Stimulated activated naive CD8-positive, alpha-beta T cell treated with anti-CD3 and anti-CD28 coated beads, Interleukin-15, Interleukin-2, amounts not matched to agents 100 ng/mL and 50 ng/mL, for 24 hours (primary cell): Measurements from ENCODE around the gene ASIC3.

Source experiments
- H3K27ac Mint-ChIP-seq: one replicate; pipeline ENCODE4 v1.8.0; 2021; ENCODE audit warnings: mild to moderate bottlenecking, mixed read lengths
- H3K27me3 Mint-ChIP-seq: one replicate; pipeline ENCODE4 v1.8.0; 2021; ENCODE audit warnings: mixed read lengths
- H3K36me3 Mint-ChIP-seq: one replicate; pipeline ENCODE4 v1.8.0; 2021; ENCODE audit warnings: low read depth, mixed read lengths
- H3K4me1 Mint-ChIP-seq: one replicate; pipeline ENCODE4 v1.8.0; 2021; ENCODE audit warnings: low read depth, mixed read lengths
- H3K4me3 Mint-ChIP-seq: one replicate; pipeline ENCODE4 v1.8.0; 2021; ENCODE audit warnings: mild to moderate bottlenecking, mixed read lengths
- H3K9me3 Mint-ChIP-seq: one replicate; pipeline ENCODE4 v1.8.0; 2021; ENCODE audit warnings: mixed read lengths

The ASIC3 gene

DNA sequence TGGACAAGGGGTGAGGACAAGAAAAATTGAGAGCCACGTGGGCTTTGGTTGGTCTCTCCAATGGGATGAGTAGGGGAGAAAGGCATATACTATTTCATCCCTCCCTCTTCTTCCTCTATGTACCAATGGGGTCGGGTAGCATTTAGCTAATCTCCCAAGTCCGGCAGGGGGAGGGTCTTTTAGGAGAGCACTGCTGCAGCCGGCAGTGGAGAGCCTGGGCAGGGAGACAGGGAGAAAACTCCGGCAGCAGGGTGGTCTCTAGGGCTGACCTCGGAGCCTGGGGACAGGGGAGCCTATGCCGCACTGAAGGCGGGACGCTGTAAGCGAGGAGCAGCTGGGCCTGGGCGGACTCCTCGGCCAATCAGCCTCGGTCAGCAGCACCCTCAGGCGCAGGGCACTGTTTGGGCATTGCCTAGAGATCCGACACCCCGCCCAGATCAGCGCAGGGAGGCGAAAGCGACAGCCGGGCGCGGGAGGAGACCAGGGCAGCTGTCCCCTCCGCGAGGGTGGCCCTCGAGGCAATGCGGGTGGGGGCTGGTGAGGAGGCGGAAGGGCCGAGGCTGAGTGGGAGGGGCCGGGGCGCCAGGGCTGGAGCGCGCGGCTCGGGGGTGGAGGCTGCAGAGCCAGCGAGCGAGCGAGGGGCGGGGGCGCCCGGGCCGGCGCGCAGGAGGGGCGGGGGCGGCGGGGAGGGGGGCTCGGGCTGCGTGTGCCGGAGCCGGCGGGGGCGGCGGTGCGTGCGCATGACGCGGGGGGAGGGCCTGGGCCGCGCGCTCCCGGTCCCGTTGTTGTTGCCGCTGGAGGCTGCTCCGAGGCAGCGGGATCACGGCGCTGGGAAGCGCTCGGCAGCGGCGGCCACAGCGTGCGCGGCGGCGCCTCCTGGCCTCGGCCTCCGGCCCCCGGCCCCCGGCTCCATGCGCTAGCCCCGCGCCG, 37.6 kb downstream of the ASIC3 start, which contains the start of gene AGAP3:
Gene AGAP3 (plus strand): TSS at position 785 of the 930 bp plus-strand sequence. CDS start 267 bp downstream, outside the sequence.
- H3K4me1 Mint-ChIP-seq = peaks cover 49% of the 10 kb centered on the region

DNA sequence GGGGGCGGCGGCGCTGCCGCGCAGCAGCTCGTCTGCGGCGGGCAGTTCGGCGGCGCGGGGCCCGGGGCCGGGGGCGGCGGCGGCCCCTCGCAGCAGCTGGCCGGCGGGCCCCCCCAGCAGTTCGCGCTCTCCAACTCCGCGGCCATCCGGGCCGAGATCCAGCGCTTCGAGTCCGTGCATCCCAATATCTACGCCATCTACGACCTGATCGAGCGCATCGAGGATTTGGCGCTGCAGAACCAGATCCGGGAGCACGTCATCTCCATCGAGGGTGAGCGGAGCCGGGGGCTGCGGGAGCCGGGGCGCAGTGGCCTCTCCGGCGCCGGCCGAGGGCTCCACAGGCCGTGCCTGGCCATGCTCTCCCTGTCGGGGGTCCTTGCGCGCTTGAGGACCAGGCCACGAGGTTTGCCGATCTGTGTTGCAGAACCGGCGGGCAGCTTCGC, 38.5 kb downstream of the ASIC3 start:
- Mint-ChIP-seq H3K9me3 (no peaks in the 10 kb centered on the region), H3K4me1 (peaks cover 45% of the 10 kb centered on the region), H3K36me3 (peaks cover 7% of the 10 kb centered on the region), H3K4me3 (peak overlapping the region; percentile 87), H3K27ac (peak overlapping the region; percentile 65), H3K27me3 (peaks cover 16% of the 10 kb centered on the region)

More for the DNA sequence above, 37.6 kb downstream of the ASIC3 start, which contains the start of gene AGAP3:
- H3K27me3 Mint-ChIP-seq = peaks cover 16% of the 10 kb centered on the region
- H3K9me3 Mint-ChIP-seq = no peaks in the 10 kb centered on the region
- peaks cover 7% of the 10 kb centered on the region for H3K36me3 Mint-ChIP-seq
- H3K4me3 Mint-ChIP-seq = peak within 1 kb of the TSS; percentile 87
- peak within 1 kb of the TSS; percentile 65 for H3K27ac Mint-ChIP-seq

DNA sequence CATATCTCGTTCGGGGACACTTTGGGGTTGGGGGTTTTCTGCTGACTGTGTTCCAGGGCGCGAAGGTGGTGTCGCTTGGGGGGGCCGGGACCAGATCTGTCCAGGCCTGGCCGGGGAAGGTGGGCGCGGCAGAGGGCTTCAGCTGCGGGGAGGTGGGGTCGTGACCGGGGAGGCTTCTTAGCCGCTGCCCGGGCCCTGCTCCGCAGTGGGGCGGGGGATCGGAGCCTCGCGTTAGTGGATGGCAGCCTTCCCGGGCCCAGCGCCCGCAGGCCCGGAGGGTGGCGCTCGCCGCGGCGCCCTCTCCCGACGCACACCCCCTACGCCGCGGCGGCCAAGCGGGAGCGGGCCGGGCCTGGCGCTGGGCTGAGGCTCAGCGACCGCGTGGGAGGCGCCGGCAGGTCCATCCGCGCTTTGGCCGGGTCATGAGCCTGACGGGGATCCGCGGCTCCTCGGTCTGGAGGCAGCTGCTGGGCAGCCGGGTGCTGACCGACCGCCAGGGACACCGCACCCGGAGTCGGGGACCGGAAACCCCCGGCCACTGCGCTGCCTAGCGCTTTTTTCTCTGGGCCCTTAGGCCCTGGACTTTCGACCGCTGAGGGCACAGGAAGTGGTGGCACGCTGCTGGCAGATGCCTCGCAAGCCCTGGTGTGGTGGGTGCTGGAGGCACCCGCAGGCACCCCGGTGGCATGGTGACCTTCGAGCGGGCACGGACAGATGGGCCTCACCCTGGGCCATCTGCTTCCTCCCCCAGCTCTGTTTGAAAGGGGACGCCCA, 39.1 kb downstream of the ASIC3 start:
- Mint-ChIP-seq H3K36me3 (peaks cover 7% of the 10 kb centered on the region), H3K27ac (peak overlapping the region; percentile 65), H3K9me3 (no peaks in the 10 kb centered on the region), H3K27me3 (peaks cover 16% of the 10 kb centered on the region), H3K4me1 (peaks cover 41% of the 10 kb centered on the region), H3K4me3 (peak overlapping the region; percentile 87)

DNA sequence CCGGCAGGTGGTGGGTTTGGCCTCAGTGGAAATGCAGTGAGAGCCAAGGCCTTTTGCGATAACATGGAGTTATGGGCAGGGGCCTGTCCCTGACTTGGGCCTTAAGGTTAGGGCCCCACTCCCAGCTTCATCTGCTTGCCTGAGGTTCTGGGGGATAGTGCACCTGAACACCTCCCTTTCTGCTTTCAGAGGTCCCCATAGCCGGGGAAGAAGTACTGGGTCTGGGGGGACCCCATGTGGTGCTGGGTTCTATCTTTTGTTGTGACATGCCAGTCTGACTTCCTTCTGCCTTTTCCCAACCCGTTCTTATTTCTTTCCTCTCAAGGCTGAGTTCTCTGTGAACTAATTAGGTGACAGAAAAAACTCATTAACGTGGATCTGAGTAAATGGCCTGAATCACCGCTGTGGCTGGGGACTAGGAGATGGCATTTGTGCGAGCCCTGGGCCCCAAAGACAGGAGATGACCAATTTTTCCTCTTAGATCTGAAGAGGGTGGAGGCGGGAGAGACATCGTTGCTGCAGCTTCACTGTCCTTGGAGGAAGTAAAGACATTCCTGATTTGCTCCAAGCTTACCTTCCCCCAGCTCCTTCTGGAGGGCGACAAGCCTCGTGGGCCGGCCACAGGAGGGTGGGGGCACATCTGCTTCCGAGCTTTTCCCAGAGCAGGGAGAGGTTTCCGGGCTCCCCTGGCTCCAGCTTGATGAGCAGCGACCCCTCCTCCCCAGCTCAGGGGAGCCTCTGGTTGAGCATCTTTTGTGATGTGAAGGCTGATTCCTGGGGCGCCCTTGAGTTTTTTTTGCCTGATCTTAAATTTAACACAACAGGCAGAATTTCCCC, 39.9 kb downstream of the ASIC3 start:
- Mint-ChIP-seq H3K4me1 (peaks cover 37% of the 10 kb centered on the region), H3K4me3 (peak overlapping the region; percentile 87), H3K9me3 (no peaks in the 10 kb centered on the region), H3K36me3 (peaks cover 7% of the 10 kb centered on the region), H3K27me3 (peaks cover 16% of the 10 kb centered on the region), H3K27ac (peak overlapping the region; percentile 54)

DNA sequence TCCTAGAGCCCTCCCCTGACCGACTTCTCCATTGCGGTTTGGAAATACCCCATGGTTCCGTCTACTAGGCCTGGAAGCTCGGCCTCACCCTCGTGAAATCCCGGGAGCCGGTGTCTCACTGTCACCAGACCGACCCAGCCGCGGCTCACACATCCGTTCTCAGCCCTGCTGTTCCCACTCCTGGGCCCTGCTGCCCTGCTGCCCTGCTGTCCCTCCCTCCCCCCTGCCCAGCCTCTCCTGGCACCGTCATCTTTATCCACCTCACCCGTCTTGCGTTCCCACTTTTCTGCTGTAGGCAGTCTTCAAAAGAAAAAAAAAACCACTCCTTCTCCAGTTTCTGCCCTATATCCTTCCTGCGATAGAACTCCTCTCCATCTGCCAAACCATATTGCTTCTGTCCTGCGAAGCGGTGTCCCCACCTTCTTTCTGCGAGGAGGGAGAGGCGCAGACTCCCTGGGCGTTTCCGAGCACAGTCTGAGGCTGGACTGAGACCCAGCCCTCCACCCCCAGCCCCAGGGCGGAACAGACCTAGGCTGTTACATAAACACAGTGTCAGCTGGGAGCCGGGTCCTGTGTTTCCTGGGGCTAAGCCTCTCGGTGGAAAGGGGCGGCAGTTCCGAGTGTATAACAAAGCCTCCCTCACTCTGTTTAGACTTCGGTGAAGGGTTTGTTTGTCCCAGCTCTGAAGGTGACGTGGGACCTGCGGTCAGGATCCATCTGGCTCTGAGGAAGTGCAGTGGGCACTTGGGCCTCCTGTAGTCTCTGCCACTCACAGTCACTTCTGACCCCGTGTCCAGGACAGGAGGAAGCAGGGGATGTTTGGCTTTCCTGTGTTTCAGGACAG, 40.7 kb downstream of the ASIC3 start:
- peaks cover 33% of the 10 kb centered on the region for H3K4me1 Mint-ChIP-seq
- peak overlapping the region; percentile 13 for H3K27ac Mint-ChIP-seq
- H3K36me3 Mint-ChIP-seq = peaks cover 7% of the 10 kb centered on the region
- H3K27me3 Mint-ChIP-seq = peaks cover 16% of the 10 kb centered on the region
- H3K9me3 Mint-ChIP-seq = no peaks in the 10 kb centered on the region
- peak overlapping the region; percentile 87 for H3K4me3 Mint-ChIP-seq

DNA sequence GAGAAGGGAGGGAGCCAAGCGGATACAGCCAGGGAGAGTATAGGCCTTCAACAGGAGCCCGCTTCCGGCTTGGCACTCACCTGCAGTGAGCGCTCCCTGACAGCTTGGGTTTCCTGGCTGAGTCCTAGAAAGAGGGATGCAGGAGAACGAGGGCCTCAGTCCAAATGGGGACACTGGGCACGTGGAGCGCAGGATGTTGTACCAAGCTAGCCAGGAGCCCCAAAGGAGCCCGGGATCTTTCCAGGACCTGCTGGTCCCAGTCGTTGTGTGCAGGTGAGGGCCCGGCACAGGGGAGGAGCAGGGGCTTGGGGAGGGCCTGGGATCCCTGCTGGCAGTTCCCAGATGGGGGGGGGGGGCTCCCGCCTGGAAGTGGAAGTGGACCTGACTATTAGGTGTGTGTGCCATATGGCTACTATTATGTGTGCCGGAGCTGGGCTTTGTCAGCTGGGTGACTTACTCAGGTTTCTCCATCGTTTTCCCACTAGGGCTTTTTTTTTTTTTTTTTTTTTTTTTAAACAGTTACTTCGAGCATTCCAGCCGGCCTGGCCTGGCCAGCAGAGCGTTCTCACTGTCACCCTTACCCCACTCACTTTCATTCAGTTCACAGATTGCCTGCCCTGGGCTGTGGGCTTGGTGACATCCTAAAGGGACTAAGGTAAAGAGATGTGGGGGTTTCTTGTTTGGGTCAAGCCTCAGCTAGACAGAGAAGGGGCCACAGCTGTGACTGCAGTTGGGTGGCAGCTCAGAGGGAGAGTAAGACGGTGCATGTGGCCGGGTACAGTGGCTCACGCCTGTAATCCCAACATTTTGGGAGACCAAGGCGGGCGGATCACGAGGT, 41.8 kb downstream of the ASIC3 start:
- Mint-ChIP-seq H3K4me3 (no peak overlapping the region), H3K9me3 (no peaks in the 10 kb centered on the region), H3K36me3 (peaks cover 7% of the 10 kb centered on the region), H3K27me3 (peaks cover 11% of the 10 kb centered on the region), H3K27ac (no peak overlapping the region), H3K4me1 (peaks cover 25% of the 10 kb centered on the region)

DNA sequence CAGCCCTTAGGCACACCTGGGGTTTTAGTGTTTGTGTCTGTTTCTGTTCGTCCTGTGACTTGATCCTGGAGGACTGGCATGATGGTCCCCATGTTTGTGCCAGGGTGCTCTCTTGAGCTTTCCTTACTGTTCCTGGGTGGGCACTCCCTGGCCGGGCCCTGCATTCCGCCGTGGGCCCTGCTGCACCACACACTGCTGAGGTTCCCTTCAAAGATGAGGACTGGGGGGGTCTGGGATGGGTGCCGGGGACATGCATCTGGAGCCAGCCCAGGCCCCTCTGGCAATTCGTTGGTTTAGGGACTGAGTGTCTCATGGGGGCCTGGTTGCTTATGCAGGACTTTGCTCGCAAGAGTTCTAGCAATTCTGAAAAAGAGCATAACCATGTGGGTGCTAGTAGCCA, 42.7 kb downstream of the ASIC3 start:
- no peak overlapping the region for H3K27ac Mint-ChIP-seq
- H3K4me1 Mint-ChIP-seq = peaks cover 17% of the 10 kb centered on the region
- no peaks in the 10 kb centered on the region for H3K9me3 Mint-ChIP-seq
- H3K4me3 Mint-ChIP-seq = no peak overlapping the region
- peaks cover 4% of the 10 kb centered on the region for H3K27me3 Mint-ChIP-seq
- H3K36me3 Mint-ChIP-seq = peaks cover 7% of the 10 kb centered on the region

DNA sequence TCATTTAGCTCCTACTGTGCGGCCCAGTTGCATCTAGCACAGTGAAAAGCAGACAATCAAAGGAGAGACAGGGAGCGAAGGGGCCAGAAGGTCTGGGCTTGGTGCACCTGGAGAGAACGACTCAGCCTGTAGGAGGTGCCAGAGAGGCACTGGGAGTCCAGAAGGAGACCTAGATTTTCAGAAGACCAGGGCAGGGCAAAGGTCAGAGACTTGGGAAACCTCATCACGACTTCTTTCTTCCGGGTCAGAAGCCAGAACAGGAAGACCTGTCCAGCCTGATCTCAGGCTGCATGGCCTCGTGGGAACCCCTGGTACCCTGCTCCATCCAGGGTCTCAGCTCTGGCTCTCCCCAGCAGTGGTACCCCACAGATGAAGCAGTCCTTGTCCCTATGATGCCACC, 43.1 kb downstream of the ASIC3 start:
- peaks cover 17% of the 10 kb centered on the region for H3K4me1 Mint-ChIP-seq
- no peak overlapping the region for H3K4me3 Mint-ChIP-seq
- peaks cover 4% of the 10 kb centered on the region for H3K27me3 Mint-ChIP-seq
- peaks cover 7% of the 10 kb centered on the region for H3K36me3 Mint-ChIP-seq
- H3K27ac Mint-ChIP-seq = no peak overlapping the region
- no peaks in the 10 kb centered on the region for H3K9me3 Mint-ChIP-seq

- no peaks in the 10 kb centered on the region for H3K9me3 Mint-ChIP-seq
- H3K27ac Mint-ChIP-seq = no peak overlapping the region
- peaks cover 7% of the 10 kb centered on the region for H3K36me3 Mint-ChIP-seq
- H3K27me3 Mint-ChIP-seq = peaks cover 4% of the 10 kb centered on the region
- no peak overlapping the region for H3K4me3 Mint-ChIP-seq
- H3K4me1 Mint-ChIP-seq = peaks cover 17% of the 10 kb centered on the region
Observed at GRCh38 chr7:151091988-151092387, 43.7 kb downstream of the ASIC3 start.

DNA sequence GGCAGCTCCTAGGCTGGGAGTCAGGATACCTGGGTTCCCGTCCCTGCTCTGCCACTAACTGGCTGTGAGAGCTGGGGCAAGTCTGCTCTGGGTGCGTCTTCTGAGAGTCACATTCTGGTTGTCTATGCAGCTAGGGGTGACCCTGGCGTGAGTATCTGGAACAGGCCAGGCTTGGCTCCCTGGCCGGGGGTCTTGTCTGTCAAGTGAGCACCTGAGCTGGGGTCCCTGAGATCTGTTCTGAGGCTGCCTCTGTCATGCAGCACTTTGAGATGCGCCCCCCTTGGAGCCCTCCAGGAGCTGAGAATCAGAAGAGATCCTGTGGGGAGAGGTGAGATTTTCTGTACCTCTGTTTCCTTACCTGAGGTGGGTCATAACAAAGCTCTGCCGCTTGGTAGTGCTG, 45.4 kb downstream of the ASIC3 start:
- Mint-ChIP-seq H3K36me3 (peaks cover 7% of the 10 kb centered on the region), H3K4me1 (peaks cover 9% of the 10 kb centered on the region), H3K9me3 (no peaks in the 10 kb centered on the region), H3K27me3 (peaks cover 4% of the 10 kb centered on the region), H3K4me3 (no peak overlapping the region), H3K27ac (no peak overlapping the region)

- H3K36me3 Mint-ChIP-seq = no peaks in the 10 kb centered on the region
- H3K4me3 Mint-ChIP-seq = no peak overlapping the region
- no peaks in the 10 kb centered on the region for H3K9me3 Mint-ChIP-seq
- H3K27me3 Mint-ChIP-seq = no peaks in the 10 kb centered on the region
- H3K27ac Mint-ChIP-seq = no peak overlapping the region
- H3K4me1 Mint-ChIP-seq = no peaks in the 10 kb centered on the region
Observed at GRCh38 chr7:151094675-151095074, 46.3 kb downstream of the ASIC3 start.

DNA sequence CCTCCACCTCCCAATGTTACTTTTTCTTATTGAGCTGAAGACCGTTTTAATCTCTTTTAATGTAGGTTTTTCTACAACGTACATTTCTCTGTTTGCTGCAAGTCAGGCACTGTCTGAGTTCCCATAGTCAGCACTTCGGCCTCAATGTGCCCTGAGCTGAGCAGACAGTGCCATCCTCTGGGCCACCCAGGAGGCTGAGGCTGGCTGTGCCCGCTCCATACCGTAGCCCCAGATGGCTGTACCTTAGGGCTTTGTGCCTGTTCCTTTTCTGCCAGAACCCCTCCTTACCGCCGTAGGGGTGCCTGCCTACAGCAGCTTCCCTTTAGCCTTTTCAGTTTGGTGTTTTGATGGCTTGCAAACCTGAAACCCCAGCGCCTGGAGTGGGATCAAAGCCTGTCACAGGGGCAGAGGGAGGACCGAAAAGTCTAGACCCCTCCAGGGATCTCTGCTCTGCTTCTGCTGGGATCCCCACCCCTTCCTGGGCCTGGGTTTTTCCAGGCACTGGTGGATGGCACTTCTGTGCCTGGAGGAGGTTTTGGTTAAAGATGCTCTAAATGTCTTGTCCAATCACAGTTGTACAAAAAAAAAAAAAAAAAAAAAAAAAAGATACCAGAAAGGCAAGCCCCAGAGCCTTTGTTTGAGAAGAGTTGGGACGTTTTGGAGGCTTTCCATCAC, 46.9 kb downstream of the ASIC3 start:
- no peak overlapping the region for H3K27ac Mint-ChIP-seq
- H3K4me3 Mint-ChIP-seq = no peak overlapping the region
- no peaks in the 10 kb centered on the region for H3K27me3 Mint-ChIP-seq
- H3K36me3 Mint-ChIP-seq = no peaks in the 10 kb centered on the region
- H3K4me1 Mint-ChIP-seq = no peaks in the 10 kb centered on the region
- no peaks in the 10 kb centered on the region for H3K9me3 Mint-ChIP-seq
